Esophagus muscularis mucosa (tissue), 4 donors: Measurements from ENCODE around the gene CBFA2T3.

ENCODE experiments used
- EP300 ChIP-seq: sonication (generic); formaldehyde crosslinking; IDR thresholded peaks from one replicate; pipeline ENCODE4 v1.6.1; 2017; ENCODE audit warnings: antibody characterized with exemption
- POLR2A ChIP-seq: fragments of 450-650 bp; IDR thresholded peaks from one replicate; pipeline ENCODE4 v1.6.1; 2017; ENCODE audit warnings: antibody characterized with exemption, moderate library complexity, mild to moderate bottlenecking, low read depth
- POLR2AphosphoS5 ChIP-seq, 2 donors: sonication (generic); formaldehyde crosslinking; IDR thresholded peaks; one replicate each; pipeline ENCODE4 v1.6.1; 2017; ENCODE audit warnings: antibody characterized with exemption in 2 of 2
- TF ChIP-seq, protein P1 (sequence below), 3 experiments: fragments of 200-600 bp in 2 of 3; fragments of 450-650 bp in 1 of 3; sonication (generic) in 2 of 3; IDR thresholded peaks; one replicate each; pipeline ENCODE4 v1.5.1; 2017 to 2019; ENCODE audit warnings: antibody characterized with exemption in 3 of 3, mild to moderate bottlenecking in 2 of 3, moderate library complexity in 1 of 3

- TF ChIP-seq, protein P1, sequence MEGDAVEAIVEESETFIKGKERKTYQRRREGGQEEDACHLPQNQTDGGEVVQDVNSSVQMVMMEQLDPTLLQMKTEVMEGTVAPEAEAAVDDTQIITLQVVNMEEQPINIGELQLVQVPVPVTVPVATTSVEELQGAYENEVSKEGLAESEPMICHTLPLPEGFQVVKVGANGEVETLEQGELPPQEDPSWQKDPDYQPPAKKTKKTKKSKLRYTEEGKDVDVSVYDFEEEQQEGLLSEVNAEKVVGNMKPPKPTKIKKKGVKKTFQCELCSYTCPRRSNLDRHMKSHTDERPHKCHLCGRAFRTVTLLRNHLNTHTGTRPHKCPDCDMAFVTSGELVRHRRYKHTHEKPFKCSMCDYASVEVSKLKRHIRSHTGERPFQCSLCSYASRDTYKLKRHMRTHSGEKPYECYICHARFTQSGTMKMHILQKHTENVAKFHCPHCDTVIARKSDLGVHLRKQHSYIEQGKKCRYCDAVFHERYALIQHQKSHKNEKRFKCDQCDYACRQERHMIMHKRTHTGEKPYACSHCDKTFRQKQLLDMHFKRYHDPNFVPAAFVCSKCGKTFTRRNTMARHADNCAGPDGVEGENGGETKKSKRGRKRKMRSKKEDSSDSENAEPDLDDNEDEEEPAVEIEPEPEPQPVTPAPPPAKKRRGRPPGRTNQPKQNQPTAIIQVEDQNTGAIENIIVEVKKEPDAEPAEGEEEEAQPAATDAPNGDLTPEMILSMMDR (IDR thresholded peaks at IDR 0.05): no peak
- no peak for TF ChIP-seq POLR2A
- TF ChIP-seq EP300: no peak
- TF ChIP-seq POLR2AphosphoS5 (IDR thresholded peaks at IDR 0.05): no peak
Observed at GRCh38 chr16:88883117-88883895, 93.7 kb downstream of the CBFA2T3 start.
